ENCODE data around the gene STXBP5. TPM values are rescaled to one million over a fixed set of nuclear protein-coding genes. Genes with fewer than 3 reads are reported as not detected.

Gene STXBP5
- total RNA-seq (10 to 100 TPM; 17.9 to 47.4 (median 28.9) TPM), polyA plus RNA-seq (1 to 10 TPM; 2.5 to 4.9 TPM), total RNA-seq (91.4 reads per million, percentile 83 among the genes with 10 or more reads in this experiment)

GRCh38 chr6:147204060-147204785 is at the start of gene STXBP5:
TSS of gene STXBP5 (plus strand) at chr6:147204417. CDS start at chr6:147204533, 116 bp downstream.
- Histone ChIP-seq H3K4me3 (ENCODE audit: low read length) (peak within 1 kb of the TSS; percentile 84), H3K4me1 (ENCODE audit: control insufficient read depth in 2 of 2, insufficient read depth in 2 of 2, low read length in 2 of 2) (peaks cover 4% of the 10 kb centered on the region in 2 donors), H3K27me3 (ENCODE audit: control insufficient read depth in 2 of 2, insufficient read depth in 2 of 2, low read length in 2 of 2) (no peaks in the 10 kb centered on the region), H3K9me3 (ENCODE audit: control insufficient read depth in 2 of 3, low read length in 3 of 3) (no peaks in the 10 kb centered on the region), H3K27ac (ENCODE audit: low read depth, low read length) (peak within 1 kb of the TSS; percentile 90), H3K36me3 (ENCODE audit: control insufficient read depth in 2 of 3, insufficient read depth in 3 of 3, low read length in 3 of 3) (peaks cover 0 to 7% (median 0%) of the 10 kb centered on the region in 3 experiments)
- H3K9me3 Mint-ChIP-seq = peaks cover 0 to 3% (median 0%) of the 10 kb centered on the region in 11 donors
- peak within 1 kb of the TSS; percentile 91 to 100 (median 99) for H3K4me3 Mint-ChIP-seq
- peak within 1 kb of the TSS; percentile 92 to 99 (median 98) for H3K27ac Mint-ChIP-seq
- ChIA-PET CTCF (interaction anchor here (0.6 to 1.9 kb wide), 2 partner anchors 9 to 350 kb away, joined by 3 to 4 read pairs; no protein-coding TSS in a partner anchor), POLR2A (interaction anchor here (0.5 to 1.8 kb wide), 7 partner anchors 8 to 93 kb away, joined by 3 to 6 read pairs (median 4); no protein-coding TSS in a partner anchor)
- peaks cover 17 to 50% (median 37%) of the 10 kb centered on the region in 7 donors for H3K4me1 Mint-ChIP-seq
- no peaks in the 10 kb centered on the region for H3K27me3 Mint-ChIP-seq
- intact Hi-C loops (cut with micrococcal nuclease) = loop anchor here (5.0 to 10.0 kb wide), 4 partner anchors 272 to 1469 kb away; partner anchors contain the start of gene EPM2A (in 1 of the 2)
- peak; percentile 26 to 56 (median 46) for DNase-seq
- H3K36me3 Mint-ChIP-seq = peaks cover 0 to 3% (median 0%) of the 10 kb centered on the region in 5 donors
- ATAC-seq = peak; percentile 26

GRCh38 chr6:147154454-147154853 is 49.8 kb upstream of the STXBP5 start:
- Histone ChIP-seq H3K9me3 (ENCODE audit: control insufficient read depth in 2 of 3, low read length in 3 of 3) (no peaks in the 10 kb centered on the region), H3K27ac (ENCODE audit: low read depth, low read length) (no peak overlapping the region), H3K4me3 (ENCODE audit: low read length) (no peak overlapping the region), H3K4me1 (ENCODE audit: control insufficient read depth in 2 of 2, insufficient read depth in 2 of 2, low read length in 2 of 2) (no peaks in the 10 kb centered on the region), H3K36me3 (ENCODE audit: control insufficient read depth in 2 of 3, insufficient read depth in 3 of 3, low read length in 3 of 3) (no peaks in the 10 kb centered on the region), H3K27me3 (ENCODE audit: control insufficient read depth in 2 of 2, insufficient read depth in 2 of 2, low read length in 2 of 2) (no peaks in the 10 kb centered on the region)
- ChIA-PET CTCF (no interaction called here), POLR2A (no interaction called here)
- ATAC-seq (no peak), DNase-seq (no peak)
- intact Hi-C loops (cut with micrococcal nuclease) = no loop called here
- H3K9me3 Mint-ChIP-seq = no peaks in the 10 kb centered on the region
- H3K36me3 Mint-ChIP-seq = peaks cover 0 to 3% (median 0%) of the 10 kb centered on the region in 5 donors
- no peak overlapping the region for H3K27ac Mint-ChIP-seq
- H3K4me1 Mint-ChIP-seq = peaks cover 0 to 19% (median 7%) of the 10 kb centered on the region in 7 donors
- no peak overlapping the region for H3K4me3 Mint-ChIP-seq
- H3K27me3 Mint-ChIP-seq = peaks cover 0 to 8% (median 4%) of the 10 kb centered on the region in 5 donors

GRCh38 chr6:147156218-147156617 is 48.0 kb upstream of the STXBP5 start:
- Histone ChIP-seq H3K4me1 (ENCODE audit: control insufficient read depth in 2 of 2, insufficient read depth in 2 of 2, low read length in 2 of 2) (no peaks in the 10 kb centered on the region), H3K27ac (ENCODE audit: low read depth, low read length) (no peak overlapping the region), H3K36me3 (ENCODE audit: control insufficient read depth in 2 of 3, insufficient read depth in 3 of 3, low read length in 3 of 3) (no peaks in the 10 kb centered on the region), H3K27me3 (ENCODE audit: control insufficient read depth in 2 of 2, insufficient read depth in 2 of 2, low read length in 2 of 2) (no peaks in the 10 kb centered on the region), H3K9me3 (ENCODE audit: control insufficient read depth in 2 of 3, low read length in 3 of 3) (no peaks in the 10 kb centered on the region), H3K4me3 (ENCODE audit: low read length) (no peak overlapping the region)
- peaks cover 0 to 20% (median 7%) of the 10 kb centered on the region in 7 donors for H3K4me1 Mint-ChIP-seq
- no peak overlapping the region for H3K27ac Mint-ChIP-seq
- H3K4me3 Mint-ChIP-seq = no peak overlapping the region
- peaks cover 0 to 2% (median 0%) of the 10 kb centered on the region in 11 donors for H3K9me3 Mint-ChIP-seq
- intact Hi-C loops (cut with micrococcal nuclease) = no loop called here
- CTCF ChIA-PET = no interaction called here
- peak in 1 of 9 donors; percentile 4 for DNase-seq
- H3K27me3 Mint-ChIP-seq = peaks cover 0 to 8% (median 4%) of the 10 kb centered on the region in 5 donors
- no peak for ATAC-seq
- H3K36me3 Mint-ChIP-seq = peaks cover 0 to 3% (median 0%) of the 10 kb centered on the region in 5 donors
- POLR2A ChIA-PET = no interaction called here

- no peaks in the 10 kb centered on the region for H3K36me3 ChIP-seq (ENCODE audit: control insufficient read depth in 2 of 3, insufficient read depth in 3 of 3, low read length in 3 of 3)
- ATAC-seq = no peak
- Mint-ChIP-seq H3K36me3 (peaks cover 0 to 3% (median 0%) of the 10 kb centered on the region in 5 donors), H3K27me3 (peaks cover 0 to 8% (median 4%) of the 10 kb centered on the region in 5 donors), H3K4me1 (peaks cover 0 to 20% (median 7%) of the 10 kb centered on the region in 7 donors), H3K4me3 (no peak overlapping the region), H3K27ac (no peak overlapping the region), H3K9me3 (peaks cover 0 to 2% (median 0%) of the 10 kb centered on the region in 11 donors)
- POLR2A ChIA-PET = no interaction called here
- intact Hi-C loops (cut with micrococcal nuclease) = no loop called here
- no peak overlapping the region for H3K4me3 ChIP-seq (ENCODE audit: low read length)
- H3K27ac ChIP-seq (ENCODE audit: low read depth, low read length) = no peak overlapping the region
- DNase-seq = no peak
- H3K4me1 ChIP-seq (ENCODE audit: control insufficient read depth in 2 of 2, insufficient read depth in 2 of 2, low read length in 2 of 2) = no peaks in the 10 kb centered on the region
- H3K9me3 ChIP-seq (ENCODE audit: control insufficient read depth in 2 of 3, low read length in 3 of 3) = no peaks in the 10 kb centered on the region
- H3K27me3 ChIP-seq (ENCODE audit: control insufficient read depth in 2 of 2, insufficient read depth in 2 of 2, low read length in 2 of 2) = no peaks in the 10 kb centered on the region
- CTCF ChIA-PET = no interaction called here
Observed at GRCh38 chr6:147156799-147157382, 47.3 kb upstream of the STXBP5 start.

GRCh38 chr6:147157930-147158329 is 46.3 kb upstream of the STXBP5 start:
- no peaks in the 10 kb centered on the region for H3K27me3 ChIP-seq (ENCODE audit: control insufficient read depth in 2 of 2, insufficient read depth in 2 of 2, low read length in 2 of 2)
- H3K4me1 Mint-ChIP-seq = peaks cover 0 to 20% (median 7%) of the 10 kb centered on the region in 7 donors
- H3K9me3 Mint-ChIP-seq = peaks cover 0 to 2% (median 0%) of the 10 kb centered on the region in 11 donors
- intact Hi-C loops (cut with micrococcal nuclease) = no loop called here
- ATAC-seq (no peak), DNase-seq (no peak)
- H3K36me3 Mint-ChIP-seq = no peaks in the 10 kb centered on the region
- H3K4me3 Mint-ChIP-seq = no peak overlapping the region
- no peak overlapping the region for H3K27ac Mint-ChIP-seq
- peaks cover 0 to 5% (median 1%) of the 10 kb centered on the region in 5 donors for H3K27me3 Mint-ChIP-seq
- no peaks in the 10 kb centered on the region for H3K4me1 ChIP-seq (ENCODE audit: control insufficient read depth in 2 of 2, insufficient read depth in 2 of 2, low read length in 2 of 2)
- no peaks in the 10 kb centered on the region for H3K36me3 ChIP-seq (ENCODE audit: control insufficient read depth in 2 of 3, insufficient read depth in 3 of 3, low read length in 3 of 3)
- no peak overlapping the region for H3K27ac ChIP-seq (ENCODE audit: low read depth, low read length)
- no peak overlapping the region for H3K4me3 ChIP-seq (ENCODE audit: low read length)
- H3K9me3 ChIP-seq (ENCODE audit: control insufficient read depth in 2 of 3, low read length in 3 of 3) = no peaks in the 10 kb centered on the region
- ChIA-PET POLR2A (no interaction called here), CTCF (no interaction called here)

- peaks cover 0 to 4% (median 0%) of the 10 kb centered on the region in 5 donors for H3K27me3 Mint-ChIP-seq
- H3K4me1 Mint-ChIP-seq = peaks cover 0 to 20% (median 7%) of the 10 kb centered on the region in 7 donors
- Histone ChIP-seq H3K9me3 (ENCODE audit: control insufficient read depth in 2 of 3, low read length in 3 of 3) (no peaks in the 10 kb centered on the region), H3K27me3 (ENCODE audit: control insufficient read depth in 2 of 2, insufficient read depth in 2 of 2, low read length in 2 of 2) (no peaks in the 10 kb centered on the region), H3K27ac (ENCODE audit: low read depth, low read length) (no peak overlapping the region), H3K4me1 (ENCODE audit: control insufficient read depth in 2 of 2, insufficient read depth in 2 of 2, low read length in 2 of 2) (no peaks in the 10 kb centered on the region), H3K36me3 (ENCODE audit: control insufficient read depth in 2 of 3, insufficient read depth in 3 of 3, low read length in 3 of 3) (no peaks in the 10 kb centered on the region), H3K4me3 (ENCODE audit: low read length) (no peak overlapping the region)
- H3K9me3 Mint-ChIP-seq = peaks cover 0 to 2% (median 0%) of the 10 kb centered on the region in 11 donors
- intact Hi-C loops (cut with micrococcal nuclease) = no loop called here
- DNase-seq (no peak), ATAC-seq (no peak)
- H3K27ac Mint-ChIP-seq = no peak overlapping the region
- H3K36me3 Mint-ChIP-seq = no peaks in the 10 kb centered on the region
- no peak overlapping the region for H3K4me3 Mint-ChIP-seq
- POLR2A ChIA-PET = no interaction called here
- CTCF ChIA-PET = no interaction called here
Observed at GRCh38 chr6:147158881-147159280, 45.3 kb upstream of the STXBP5 start.

Measured in naive thymus-derived CD4-positive, alpha-beta T cell (primary cell).